Measurements from ENCODE around the gene GLB1L2. TPM values are rescaled to one million over a fixed set of nuclear protein-coding genes. Genes with fewer than 3 reads are reported as not detected.

GLB1L2 gene
- total RNA-seq, 5 donors from 2014 or later (not counting 1 experiment from before 2014, with no cell fraction given) = 1.4 to 3.6 (median 2.3) TPM

- ChIA-PET CTCF (no interaction called here), POLR2A (no interaction called here)
- Mint-ChIP-seq H3K4me3 (no peak overlapping the region), H3K27me3 (peaks cover 0 to 3% of the 10 kb centered on the region in 2 donors), H3K27ac (no peak overlapping the region), H3K4me1 (no peaks in the 10 kb centered on the region), H3K36me3 (no peaks in the 10 kb centered on the region), H3K9me3 (no peaks in the 10 kb centered on the region)
- Histone ChIP-seq H3K4me1 (ENCODE audit: control insufficient read depth in 1 of 2, extremely low read depth in 1 of 2, insufficient read depth in 2 of 2, low read length in 2 of 2) (no peaks in the 10 kb centered on the region), H3K9me3 (no peaks in the 10 kb centered on the region), H3K27me3 (replicated peaks in 1 of 2; ENCODE audit: control insufficient read depth in 2 of 2, extremely low read depth in 1 of 2, insufficient read depth in 2 of 2, low read length in 1 of 2) (peaks cover 1 to 9% of the 10 kb centered on the region in 2 experiments), H3K27ac (ENCODE audit: low read length) (no peak overlapping the region), H3K4me3 (ENCODE audit: control insufficient read depth in 1 of 2, extremely low read depth in 1 of 2, low read length in 1 of 2) (no peak overlapping the region), H3K36me3 (ENCODE audit: control insufficient read depth in 2 of 2, extremely low read depth in 1 of 2, insufficient read depth in 1 of 2, low read length in 1 of 2) (no peaks in the 10 kb centered on the region)
- no peak for ATAC-seq (replicated peaks in 1 of 4)
- WGBS (ENCODE audit: insufficient coverage) = 92% methylated on average over 7 of the region's 7 CpGs
- DNase-seq = no peak
These were observed 6.9 kb downstream of the GLB1L2 start for GRCh38 chr11:134338654-134339053.

- ChIA-PET POLR2A (no interaction called here), CTCF (no interaction called here)
- Histone ChIP-seq H3K36me3 (ENCODE audit: control insufficient read depth in 2 of 2, extremely low read depth in 1 of 2, insufficient read depth in 1 of 2, low read length in 1 of 2) (no peaks in the 10 kb centered on the region), H3K27ac (ENCODE audit: low read length) (no peak overlapping the region), H3K27me3 (replicated peaks in 1 of 2; ENCODE audit: control insufficient read depth in 2 of 2, extremely low read depth in 1 of 2, insufficient read depth in 2 of 2, low read length in 1 of 2) (peaks cover 0 to 4% of the 10 kb centered on the region in 2 experiments), H3K4me1 (ENCODE audit: control insufficient read depth in 1 of 2, extremely low read depth in 1 of 2, insufficient read depth in 2 of 2, low read length in 2 of 2) (no peaks in the 10 kb centered on the region), H3K9me3 (no peaks in the 10 kb centered on the region), H3K4me3 (ENCODE audit: control insufficient read depth in 1 of 2, extremely low read depth in 1 of 2, low read length in 1 of 2) (no peak overlapping the region)
- H3K9me3 Mint-ChIP-seq = no peaks in the 10 kb centered on the region
- DNase-seq (no peak), ATAC-seq (replicated peaks in 1 of 4) (no peak)
- H3K27ac Mint-ChIP-seq = no peak overlapping the region
- H3K4me1 Mint-ChIP-seq = no peaks in the 10 kb centered on the region
- H3K36me3 Mint-ChIP-seq = no peaks in the 10 kb centered on the region
- H3K27me3 Mint-ChIP-seq = peaks cover 0 to under 1% of the 10 kb centered on the region in 2 donors
- WGBS (ENCODE audit: insufficient coverage) = 81% methylated on average over 4 of the region's 4 CpGs
- H3K4me3 Mint-ChIP-seq = no peak overlapping the region
These were observed 8.0 kb downstream of the GLB1L2 start for GRCh38 chr11:134339756-134340155.

- Mint-ChIP-seq H3K36me3 (no peaks in the 10 kb centered on the region), H3K4me3 (no peak overlapping the region), H3K9me3 (no peaks in the 10 kb centered on the region), H3K27ac (no peak overlapping the region), H3K4me1 (no peaks in the 10 kb centered on the region), H3K27me3 (no peaks in the 10 kb centered on the region)
- no peaks in the 10 kb centered on the region for H3K36me3 ChIP-seq (ENCODE audit: control insufficient read depth in 2 of 2, extremely low read depth in 1 of 2, insufficient read depth in 1 of 2, low read length in 1 of 2)
- H3K27me3 ChIP-seq (replicated peaks in 1 of 2; ENCODE audit: control insufficient read depth in 2 of 2, extremely low read depth in 1 of 2, insufficient read depth in 2 of 2, low read length in 1 of 2) = peaks cover 0 to 3% of the 10 kb centered on the region in 2 experiments
- WGBS (ENCODE audit: insufficient coverage) = 90% methylated on average over 9 of the region's 11 CpGs
- no peak for ATAC-seq (replicated peaks in 1 of 4)
- no peaks in the 10 kb centered on the region for H3K9me3 ChIP-seq
- no peak overlapping the region for H3K27ac ChIP-seq (ENCODE audit: low read length)
- no peak for DNase-seq
- no peak overlapping the region for H3K4me3 ChIP-seq (ENCODE audit: control insufficient read depth in 1 of 2, extremely low read depth in 1 of 2, low read length in 1 of 2)
- H3K4me1 ChIP-seq (ENCODE audit: control insufficient read depth in 1 of 2, extremely low read depth in 1 of 2, insufficient read depth in 2 of 2, low read length in 2 of 2) = no peaks in the 10 kb centered on the region
- ChIA-PET CTCF (no interaction called here), POLR2A (no interaction called here)
These were observed 8.7 kb downstream of the GLB1L2 start for GRCh38 chr11:134340354-134340964.

GRCh38 chr11:134341805-134342571 lies 10.2 kb downstream of the GLB1L2 start:
- H3K9me3 Mint-ChIP-seq = no peaks in the 10 kb centered on the region
- 88% methylated on average over 59 of the region's 68 CpGs for WGBS (ENCODE audit: insufficient coverage)
- H3K4me1 Mint-ChIP-seq = no peaks in the 10 kb centered on the region
- no peak overlapping the region for H3K4me3 Mint-ChIP-seq
- H3K4me1 ChIP-seq (ENCODE audit: control insufficient read depth in 1 of 2, extremely low read depth in 1 of 2, insufficient read depth in 2 of 2, low read length in 2 of 2) = peaks cover 0 to 5% of the 10 kb centered on the region in 2 experiments
- no peaks in the 10 kb centered on the region for H3K36me3 Mint-ChIP-seq
- DNase-seq (peak in 1 of 35 experiments; percentile 1), ATAC-seq (replicated peaks in 1 of 4) (no peak)
- H3K27ac Mint-ChIP-seq = no peak overlapping the region
- peaks cover 0 to 3% of the 10 kb centered on the region in 2 experiments for H3K27me3 ChIP-seq (replicated peaks in 1 of 2; ENCODE audit: control insufficient read depth in 2 of 2, extremely low read depth in 1 of 2, insufficient read depth in 2 of 2, low read length in 1 of 2)
- ChIA-PET POLR2A (no interaction called here), CTCF (no interaction called here)
- H3K27ac ChIP-seq (ENCODE audit: low read length) = no peak overlapping the region
- no peaks in the 10 kb centered on the region for H3K36me3 ChIP-seq (ENCODE audit: control insufficient read depth in 2 of 2, extremely low read depth in 1 of 2, insufficient read depth in 1 of 2, low read length in 1 of 2)
- no peaks in the 10 kb centered on the region for H3K9me3 ChIP-seq
- no peak overlapping the region for H3K4me3 ChIP-seq (ENCODE audit: control insufficient read depth in 1 of 2, extremely low read depth in 1 of 2, low read length in 1 of 2)
- H3K27me3 Mint-ChIP-seq = no peaks in the 10 kb centered on the region

- ATAC-seq (replicated peaks in 1 of 4) = no peak
- POLR2A ChIA-PET = no interaction called here
- no peaks in the 10 kb centered on the region for H3K36me3 ChIP-seq (ENCODE audit: control insufficient read depth in 2 of 2, extremely low read depth in 1 of 2, insufficient read depth in 1 of 2, low read length in 1 of 2)
These were observed 11.0 kb downstream of the GLB1L2 start for GRCh38 chr11:134342572-134343340.

GRCh38 chr11:134343646-134344045 lies 11.9 kb downstream of the GLB1L2 start:
- DNase-seq (peak in 1 of 35 experiments; percentile 1), ATAC-seq (replicated peaks in 1 of 4) (no peak)
- Histone ChIP-seq H3K9me3 (no peaks in the 10 kb centered on the region), H3K36me3 (ENCODE audit: control insufficient read depth in 2 of 2, extremely low read depth in 1 of 2, insufficient read depth in 1 of 2, low read length in 1 of 2) (no peaks in the 10 kb centered on the region), H3K27me3 (replicated peaks in 1 of 2; ENCODE audit: control insufficient read depth in 2 of 2, extremely low read depth in 1 of 2, insufficient read depth in 2 of 2, low read length in 1 of 2) (no peaks in the 10 kb centered on the region), H3K27ac (ENCODE audit: low read length) (no peak overlapping the region), H3K4me1 (ENCODE audit: control insufficient read depth in 1 of 2, extremely low read depth in 1 of 2, insufficient read depth in 2 of 2, low read length in 2 of 2) (peaks cover 0 to 14% of the 10 kb centered on the region in 2 experiments), H3K4me3 (ENCODE audit: control insufficient read depth in 1 of 2, extremely low read depth in 1 of 2, low read length in 1 of 2) (no peak overlapping the region)
- Mint-ChIP-seq H3K27ac (no peak overlapping the region), H3K4me3 (no peak overlapping the region), H3K27me3 (no peaks in the 10 kb centered on the region), H3K4me1 (peaks cover 0 to 3% (median 0%) of the 10 kb centered on the region in 3 donors), H3K9me3 (no peaks in the 10 kb centered on the region), H3K36me3 (no peaks in the 10 kb centered on the region)
- 78% methylated on average over 10 of the region's 15 CpGs for WGBS (ENCODE audit: insufficient coverage)
- POLR2A ChIA-PET = no interaction called here
- CTCF ChIA-PET = no interaction called here

More at GRCh38 chr11:134342572-134343340, 11.0 kb downstream of the GLB1L2 start:
- Histone ChIP-seq H3K27ac (ENCODE audit: low read length) (no peak overlapping the region), H3K27me3 (replicated peaks in 1 of 2; ENCODE audit: control insufficient read depth in 2 of 2, extremely low read depth in 1 of 2, insufficient read depth in 2 of 2, low read length in 1 of 2) (no peaks in the 10 kb centered on the region), H3K9me3 (no peaks in the 10 kb centered on the region), H3K4me3 (ENCODE audit: control insufficient read depth in 1 of 2, extremely low read depth in 1 of 2, low read length in 1 of 2) (no peak overlapping the region), H3K4me1 (ENCODE audit: control insufficient read depth in 1 of 2, extremely low read depth in 1 of 2, insufficient read depth in 2 of 2, low read length in 2 of 2) (peaks cover 0 to 8% of the 10 kb centered on the region in 2 experiments)
- H3K27me3 Mint-ChIP-seq = no peaks in the 10 kb centered on the region
- H3K36me3 Mint-ChIP-seq = no peaks in the 10 kb centered on the region
- H3K27ac Mint-ChIP-seq = no peak overlapping the region
- CTCF ChIA-PET = no interaction called here
- no peaks in the 10 kb centered on the region for H3K9me3 Mint-ChIP-seq
- H3K4me1 Mint-ChIP-seq = peaks cover 0 to 3% (median 0%) of the 10 kb centered on the region in 3 donors
- WGBS (ENCODE audit: insufficient coverage) = 79% methylated on average over 22 of the region's 30 CpGs
- DNase-seq = peak in 1 of 35 experiments; percentile 4
- H3K4me3 Mint-ChIP-seq = no peak overlapping the region

Data from T-cell (primary cell).